ENCODE data around the gene IGF2BP2. TPM values are rescaled to one million over a fixed set of nuclear protein-coding genes. Genes with fewer than 3 reads are reported as not detected.

IGF2BP2 gene
- polyA plus RNA-seq, 1 experiment = 9.9 TPM

GRCh38 chr3:185715091-185715490 lies 109.8 kb downstream of the IGF2BP2 start:
- peak overlapping the region; percentile 42 for H3K27ac ChIP-seq (ENCODE audit: low read depth, low read length)
- H3K27me3 ChIP-seq (ENCODE audit: control insufficient read depth, insufficient read depth, low read length) = no peaks in the 10 kb centered on the region
- TF ChIP-seq CTCF (IDR thresholded peaks at IDR 0.05; ENCODE audit: low read depth, low read length) = no peak
- POLR2A ChIA-PET = no interaction called here
- H3K4me3 ChIP-seq (ENCODE audit: low read depth, low read length) = no peak overlapping the region
- H3K9me3 ChIP-seq (ENCODE audit: control insufficient read depth, insufficient read depth, low read length) = no peaks in the 10 kb centered on the region
- no peak for DNase-seq (ENCODE audit: low read depth, low spot score)
- CTCF ChIA-PET = interaction anchor here (0.7 kb wide), 1 partner anchor 54 kb away, joined by 3 read pairs; no protein-coding TSS in a partner anchor

GRCh38 chr3:185714085-185714484 lies 110.8 kb downstream of the IGF2BP2 start:
- no peak overlapping the region for H3K4me3 ChIP-seq (ENCODE audit: low read depth, low read length)
- H3K27ac ChIP-seq (ENCODE audit: low read depth, low read length) = no peak overlapping the region
- no peak for DNase-seq (ENCODE audit: low read depth, low spot score)
- TF ChIP-seq CTCF (IDR thresholded peaks at IDR 0.05; ENCODE audit: low read depth, low read length) = no peak
- no peaks in the 10 kb centered on the region for H3K27me3 ChIP-seq (ENCODE audit: control insufficient read depth, insufficient read depth, low read length)
- no peaks in the 10 kb centered on the region for H3K9me3 ChIP-seq (ENCODE audit: control insufficient read depth, insufficient read depth, low read length)
- CTCF ChIA-PET = interaction anchor here (0.5 to 1.9 kb wide), 2 partner anchors 54 to 901 kb away, joined by 6 to 11 read pairs; no protein-coding TSS in a partner anchor
- POLR2A ChIA-PET = no interaction called here

- Histone ChIP-seq H3K27ac (ENCODE audit: low read depth, low read length) (no peak overlapping the region), H3K27me3 (ENCODE audit: control insufficient read depth, insufficient read depth, low read length) (no peaks in the 10 kb centered on the region), H3K4me3 (ENCODE audit: low read depth, low read length) (no peak overlapping the region), H3K9me3 (ENCODE audit: control insufficient read depth, insufficient read depth, low read length) (no peaks in the 10 kb centered on the region)
- ChIA-PET CTCF (interaction anchor here (1.9 kb wide), 1 partner anchor 53 kb away, joined by 11 read pairs; no protein-coding TSS in a partner anchor), POLR2A (no interaction called here)
- DNase-seq (ENCODE audit: low read depth, low spot score) = no peak
- TF ChIP-seq CTCF (IDR thresholded peaks at IDR 0.05; ENCODE audit: low read depth, low read length) = no peak
Measured at GRCh38 chr3:185713015-185713414, 111.8 kb downstream of the IGF2BP2 start.

- no peak for DNase-seq (ENCODE audit: low read depth, low spot score)
- H3K4me3 ChIP-seq (ENCODE audit: low read depth, low read length) = no peak overlapping the region
- H3K27me3 ChIP-seq (ENCODE audit: control insufficient read depth, insufficient read depth, low read length) = no peaks in the 10 kb centered on the region
- POLR2A ChIA-PET = no interaction called here
- TF ChIP-seq CTCF (IDR thresholded peaks at IDR 0.05; ENCODE audit: low read depth, low read length) = no peak
- no peaks in the 10 kb centered on the region for H3K9me3 ChIP-seq (ENCODE audit: control insufficient read depth, insufficient read depth, low read length)
- CTCF ChIA-PET = interaction anchor here (1.0 to 2.5 kb wide), 4 partner anchors 20 to 231 kb away, joined by 4 to 11 read pairs (median 6); no protein-coding TSS in a partner anchor
- no peak overlapping the region for H3K27ac ChIP-seq (ENCODE audit: low read depth, low read length)
Measured at GRCh38 chr3:185712337-185712736, 112.5 kb downstream of the IGF2BP2 start.

- H3K9me3 ChIP-seq (ENCODE audit: control insufficient read depth, insufficient read depth, low read length) = no peaks in the 10 kb centered on the region
- ChIA-PET CTCF (interaction anchor here (0.6 to 2.5 kb wide), 7 partner anchors 8 to 232 kb away, joined by 3 to 11 read pairs (median 4); no protein-coding TSS in a partner anchor), POLR2A (interaction anchor here (1.2 kb wide), 1 partner anchor 17 kb away, joined by 3 read pairs; no protein-coding TSS in a partner anchor)
- DNase-seq (ENCODE audit: low read depth, low spot score) = no peak
- H3K27ac ChIP-seq (ENCODE audit: low read depth, low read length) = peak overlapping the region; percentile 54
- TF ChIP-seq CTCF (IDR thresholded peaks at IDR 0.05; ENCODE audit: low read depth, low read length) = no peak
- H3K4me3 ChIP-seq (ENCODE audit: low read depth, low read length) = no peak overlapping the region
- H3K27me3 ChIP-seq (ENCODE audit: control insufficient read depth, insufficient read depth, low read length) = no peaks in the 10 kb centered on the region
Measured at GRCh38 chr3:185711255-185711870, 113.5 kb downstream of the IGF2BP2 start.

Measured in AG04450 (cell line).